ENCODE results near the gene MASP1.

GRCh38 chr3:187296058-187296457 is 4.5 kb upstream of the MASP1 start:
- no peak for TF ChIP-seq CTCF (IDR thresholded peaks at IDR 0.05)
- TF ChIP-seq POLR2A (IDR thresholded peaks at IDR 0.05) = no peak
